ENCODE results near the gene TMC8.

GRCh38 chr17:78137392-78138203 is 7.0 kb downstream of the TMC8 start:
- TF ChIP-seq CTCF (IDR thresholded peaks at IDR 0.05) (peak; percentile 1 to 24 (median 6)), POLR2A (IDR thresholded peaks at IDR 0.05) (no peak)
